GM21529 (cell line): ENCODE data around the gene SESN3.
"Not testable (repeated sequence)": the region's sequence is repeated elsewhere in the genome, so short reads cannot be mapped to it uniquely, and the experiment has no call there.

Source experiments
- ATAC-seq: cut with Tn5 transposase; IDR thresholded peaks from one replicate; pipeline ENCODE4 v1.9.1; 2021; ENCODE audit not compliant: unreplicated experiment

Gene SESN3

GRCh38 chr11:95222817-95223216 is 8.2 kb downstream of the SESN3 start:
- ATAC-seq, result no peak

DNA sequence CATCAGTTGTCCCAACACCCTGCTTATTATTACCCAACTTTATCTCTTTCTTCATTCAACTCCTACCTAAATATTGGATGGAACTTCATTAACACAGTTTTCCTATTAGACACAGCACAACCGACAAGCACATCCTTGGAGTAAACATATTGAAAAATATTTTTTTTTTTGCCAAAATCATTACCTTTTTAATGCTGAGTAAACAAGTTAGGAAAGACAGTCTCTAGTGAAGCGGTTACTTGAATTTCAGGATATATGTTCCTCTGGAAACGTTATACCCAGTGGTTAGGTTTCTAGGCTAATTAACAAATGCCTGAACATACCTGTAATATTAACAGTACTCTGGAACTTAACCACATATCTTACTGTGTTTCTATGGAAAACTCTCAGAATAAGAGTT is 11.4 kb downstream of the SESN3 start:
- no peak for ATAC-seq

GRCh38 chr11:95218149-95218548 is 12.9 kb downstream of the SESN3 start:
- ATAC-seq, result no peak

DNA sequence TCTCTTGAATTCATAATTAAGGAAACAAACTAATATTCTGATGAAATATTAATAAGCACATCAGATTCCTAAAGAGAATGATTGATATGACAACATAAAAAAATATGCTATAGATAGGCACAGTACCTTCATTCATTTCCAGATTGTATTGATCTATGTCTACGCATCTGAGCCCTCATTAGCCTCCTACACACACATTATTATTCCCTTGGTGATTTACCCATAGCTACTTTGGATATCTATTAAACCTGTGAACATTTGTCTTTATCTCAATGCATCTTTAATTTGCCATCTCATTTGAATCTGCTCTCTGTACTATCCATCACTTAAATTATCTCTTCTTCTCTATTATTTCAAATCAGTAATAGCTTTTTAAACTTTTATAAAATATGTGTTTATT is 18.4 kb downstream of the SESN3 start:
- no peak for ATAC-seq

DNA sequence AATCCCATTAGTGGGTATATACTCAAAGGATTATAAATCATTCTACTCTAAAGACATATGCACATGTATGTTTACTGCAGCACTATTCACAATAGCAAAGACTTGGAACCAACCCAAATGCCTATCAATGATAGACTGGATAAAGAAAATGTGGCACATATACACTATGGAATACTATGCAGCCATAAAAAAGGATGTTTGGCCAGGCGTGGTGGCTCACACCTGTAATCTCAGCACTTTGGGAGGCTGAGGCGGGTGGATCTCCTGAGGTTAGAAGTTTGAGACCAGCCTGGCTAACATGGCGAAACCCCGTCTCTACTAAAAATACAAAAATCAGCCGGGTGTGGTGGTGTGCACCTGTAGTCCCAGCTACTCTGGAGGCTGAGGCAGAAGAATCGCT is 21.5 kb downstream of the SESN3 start:
- not testable (repeated sequence) for ATAC-seq

GRCh38 chr11:95200781-95201457 is 30.1 kb downstream of the SESN3 start:
- ATAC-seq, result no peak

DNA sequence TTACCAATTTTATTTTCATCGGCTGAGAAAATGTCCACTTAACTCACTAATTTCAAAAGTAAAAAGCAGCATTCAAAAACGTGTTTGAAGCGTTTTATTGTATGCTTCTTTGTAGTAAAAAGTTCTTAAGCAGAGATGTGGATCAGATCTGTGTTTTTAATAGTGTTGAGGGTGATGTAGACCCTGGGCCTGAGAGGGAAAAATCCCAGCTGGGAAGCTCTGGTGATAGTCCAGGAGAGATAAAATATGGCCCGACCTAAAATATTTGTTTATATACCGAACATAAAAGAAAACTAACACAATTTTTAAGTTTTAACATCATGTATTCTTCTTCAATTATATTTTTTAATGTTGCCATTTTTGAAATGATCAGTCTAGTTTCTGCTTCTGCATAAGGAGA is 35.2 kb downstream of the SESN3 start:
- ATAC-seq, result no peak

- no peak for ATAC-seq
Observed at GRCh38 chr11:95193541-95193940, 37.5 kb downstream of the SESN3 start.

DNA sequence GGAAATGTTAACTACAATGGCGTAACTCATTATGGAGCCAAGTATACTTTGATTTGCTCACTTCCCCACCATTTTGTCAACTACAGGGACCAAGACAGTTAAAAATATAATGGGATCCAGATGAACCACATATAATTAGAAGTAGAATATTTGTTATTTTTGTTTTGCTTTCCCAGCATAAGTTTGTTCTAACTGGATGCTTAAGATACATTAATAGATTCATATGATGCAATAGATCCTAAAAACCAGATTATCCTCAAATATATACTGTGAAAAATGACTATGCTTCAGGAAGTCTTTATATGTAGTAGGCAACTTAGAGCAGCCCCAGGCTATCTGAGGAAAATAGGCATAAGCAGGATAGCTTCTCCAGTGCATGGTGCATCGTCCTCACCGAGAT is 38.3 kb downstream of the SESN3 start:
- ATAC-seq, result no peak

DNA sequence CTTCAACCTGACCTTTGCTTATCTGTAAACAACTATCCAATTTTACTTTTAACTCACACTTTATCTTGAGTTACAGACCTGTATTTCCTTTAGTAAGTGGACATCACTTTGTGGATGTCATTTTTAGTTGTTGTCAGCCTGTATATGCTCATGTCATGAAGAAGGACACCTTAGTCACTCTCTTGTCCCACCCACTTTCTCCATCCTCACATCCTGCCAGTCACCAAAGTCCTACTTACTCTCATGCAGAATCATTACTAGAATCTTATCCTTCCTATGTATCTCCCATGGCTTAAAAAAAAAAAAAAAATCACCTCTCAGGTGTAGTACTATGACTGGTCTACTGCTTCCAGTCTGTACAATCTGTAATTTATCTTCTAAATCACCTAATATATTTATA is 43.3 kb downstream of the SESN3 start:
- ATAC-seq, result no peak

DNA sequence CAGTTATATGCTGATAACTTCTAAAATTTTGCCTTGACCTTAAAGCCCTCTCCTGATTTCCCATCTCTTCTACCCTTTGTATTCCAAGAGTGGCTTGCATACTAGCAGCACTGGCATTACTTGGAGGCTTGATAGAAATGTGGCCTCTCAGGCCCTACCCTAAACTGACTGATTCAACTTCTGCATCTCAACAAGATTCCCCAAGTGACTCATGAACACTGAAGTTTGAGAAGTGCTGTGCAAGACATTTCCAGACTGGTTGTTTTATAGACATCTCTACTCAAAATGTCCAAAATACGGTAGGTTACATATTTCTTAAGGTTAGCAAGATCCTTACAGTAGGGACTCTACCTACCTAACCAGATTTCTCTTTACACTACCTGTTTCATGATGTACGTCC is 48.6 kb downstream of the SESN3 start:
- ATAC-seq, result no peak

DNA sequence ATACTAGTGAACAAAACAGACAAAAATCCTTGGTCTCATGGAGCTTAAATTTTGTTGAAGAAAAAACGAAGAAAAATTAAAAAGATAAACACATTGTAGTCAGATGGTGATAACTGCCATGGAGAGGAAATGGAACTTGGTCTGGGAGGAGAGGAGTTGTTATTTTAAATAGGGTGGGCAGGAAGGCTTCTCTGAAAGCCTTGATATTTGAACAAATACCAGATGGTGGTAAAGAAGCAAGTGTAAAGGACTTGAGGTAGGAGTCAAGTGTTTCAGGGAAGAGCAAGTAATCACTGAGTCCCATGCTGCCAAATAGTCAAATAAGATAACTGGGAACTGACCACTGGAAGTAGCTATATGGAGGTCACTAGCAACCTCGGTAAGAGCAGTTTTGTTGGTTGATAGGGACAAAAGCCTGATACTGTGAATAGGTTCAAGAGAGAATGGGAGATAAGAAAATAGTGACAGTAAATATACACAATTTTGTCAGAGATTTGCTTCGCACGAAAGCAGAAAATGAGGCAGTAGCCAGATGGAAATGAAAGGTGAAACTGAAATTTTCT is 55.1 kb downstream of the SESN3 start:
- ATAC-seq, result no peak

- no peak for ATAC-seq
Observed at GRCh38 chr11:95170294-95170693, 60.7 kb downstream of the SESN3 start.

DNA sequence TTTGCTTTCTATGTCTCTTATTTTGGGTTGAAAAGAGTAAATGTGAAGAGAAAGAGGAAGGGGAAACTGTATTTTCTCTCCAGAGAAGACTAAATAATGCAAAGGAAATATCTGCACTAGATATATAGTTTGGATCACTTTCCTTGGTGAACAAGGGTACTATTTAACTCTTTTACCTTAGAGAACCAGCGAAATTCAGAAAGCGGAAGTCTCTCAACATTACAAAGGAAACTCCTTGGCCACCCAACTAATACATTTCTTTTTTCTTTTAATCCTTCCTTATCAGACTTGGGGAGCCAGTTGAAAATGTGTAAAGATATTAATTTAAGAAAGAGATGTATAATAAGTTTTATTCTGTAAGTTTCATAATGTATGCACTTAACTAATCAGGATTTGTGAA is 64.2 kb downstream of the SESN3 start:
- ATAC-seq, result no peak

DNA sequence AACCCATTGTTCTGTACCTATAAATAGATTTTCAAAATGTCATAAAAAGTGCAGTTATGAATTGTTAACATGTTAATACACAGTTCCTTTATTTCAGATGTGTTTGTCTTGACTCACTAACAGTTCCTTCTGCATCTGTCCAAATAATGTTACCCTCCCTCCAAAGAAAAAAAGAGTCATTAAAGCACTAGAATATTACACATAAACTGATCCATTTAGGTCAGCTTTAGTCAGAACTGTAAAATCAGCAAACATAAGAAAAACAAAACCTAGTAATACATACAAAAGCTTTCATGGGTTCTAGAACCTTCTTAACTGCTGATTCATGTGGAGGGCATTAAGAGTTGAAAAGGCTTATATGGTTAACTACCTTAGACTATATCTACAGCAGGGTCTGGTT is 65.4 kb downstream of the SESN3 start:
- ATAC-seq, result no peak

- no peak for ATAC-seq
Observed at GRCh38 chr11:95163106-95163505, 67.9 kb downstream of the SESN3 start.

DNA sequence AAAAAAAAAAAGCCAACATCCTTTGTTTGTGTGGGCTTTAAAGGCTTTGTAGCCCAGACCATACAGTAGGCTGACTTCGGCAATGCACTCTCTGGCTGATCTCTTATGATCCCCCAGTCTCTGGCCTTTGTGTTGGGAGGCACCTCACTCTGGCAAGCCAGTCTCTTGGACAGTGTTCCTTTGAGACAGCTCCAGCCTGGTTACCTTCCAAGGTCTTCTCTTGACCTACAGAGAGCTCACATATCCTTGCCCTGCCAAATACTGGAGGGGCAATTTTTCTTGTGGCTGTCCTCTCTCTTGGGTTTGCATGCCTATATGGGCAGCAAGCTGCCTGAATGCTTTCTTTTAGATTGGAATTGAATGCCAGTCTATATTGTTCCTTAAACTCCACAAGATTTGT is 69.8 kb downstream of the SESN3 start:
- no peak for ATAC-seq

DNA sequence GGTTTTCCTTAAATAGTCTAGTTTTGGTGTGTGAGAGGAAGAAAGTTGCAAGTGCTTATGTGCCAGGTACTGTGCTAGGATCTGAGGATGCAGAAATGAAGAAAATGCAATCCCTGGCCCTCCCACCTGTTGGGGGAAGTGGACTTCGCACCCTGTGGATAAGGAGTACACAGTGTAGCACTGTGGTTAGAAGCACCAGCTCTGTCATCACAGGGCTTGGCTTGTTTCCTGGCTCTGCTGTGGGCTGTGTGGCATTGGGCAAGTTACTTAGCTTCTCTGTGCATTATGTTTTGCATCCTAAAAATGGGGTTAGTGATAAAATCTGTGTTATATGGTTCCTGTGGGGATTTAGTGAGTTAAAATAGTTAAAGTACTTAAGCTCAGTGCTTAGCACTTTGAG is 73.2 kb downstream of the SESN3 start:
- no peak for ATAC-seq

DNA sequence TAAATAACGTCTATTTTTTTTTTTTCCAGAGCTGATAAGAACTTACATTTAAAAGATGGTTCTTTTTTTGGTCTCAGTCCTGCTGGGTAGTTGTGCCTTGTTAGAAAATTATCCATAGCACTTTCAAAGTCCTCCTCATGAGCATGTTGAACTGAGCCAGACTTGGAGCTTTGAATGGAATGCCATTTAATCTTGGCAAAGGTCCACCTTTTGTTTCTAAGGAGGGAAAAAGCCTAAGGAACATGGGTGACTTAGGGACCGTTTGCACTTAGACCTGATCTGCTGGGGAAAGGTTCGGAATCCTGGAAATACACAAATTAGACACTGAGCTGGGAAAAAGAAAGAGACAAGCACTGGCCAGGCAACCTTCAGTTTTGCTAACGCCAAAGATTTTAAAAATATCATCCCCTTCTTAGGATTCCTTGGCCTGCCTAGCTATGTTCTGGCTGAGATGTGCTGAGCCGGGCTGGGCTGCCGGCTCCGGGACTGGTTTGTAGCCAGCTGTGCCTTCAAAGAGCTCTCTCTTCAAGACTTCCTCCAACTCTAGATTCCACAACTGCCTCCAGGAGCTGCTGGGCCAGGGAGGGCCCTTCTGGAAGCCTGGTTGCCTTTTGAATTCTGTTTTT is 74.0 kb downstream of the SESN3 start:
- no peak for ATAC-seq

DNA sequence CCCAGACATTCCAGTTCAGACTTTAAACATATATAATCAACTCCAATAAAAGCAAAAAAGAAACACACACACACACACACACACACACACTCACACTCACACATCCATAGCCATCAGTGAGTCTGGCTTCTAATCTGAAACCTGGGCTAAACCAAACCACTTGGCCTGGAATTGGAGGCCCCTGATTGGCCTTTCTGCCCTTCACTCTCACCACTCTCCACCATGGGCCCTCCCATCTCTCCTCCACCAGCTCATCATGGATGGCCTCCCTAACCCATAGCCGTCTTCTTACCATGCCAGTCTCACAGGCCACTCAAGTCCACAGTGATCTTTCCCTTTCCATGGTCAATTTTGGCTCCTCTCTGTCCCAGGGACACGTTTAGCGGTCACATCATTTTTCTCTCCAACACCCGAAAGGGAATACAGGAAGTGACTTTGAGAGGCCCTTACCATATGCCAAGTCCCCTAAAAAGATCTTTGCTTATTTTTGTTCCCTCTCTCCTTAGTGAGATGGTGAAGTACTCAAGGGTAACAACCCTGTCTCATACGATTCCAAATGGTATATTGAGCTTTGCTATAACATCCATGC is 74.8 kb downstream of the SESN3 start:
- ATAC-seq, result no peak

- ATAC-seq, result no peak
Observed at GRCh38 chr11:95155385-95155784, 75.6 kb downstream of the SESN3 start.

- peak; percentile 17 for ATAC-seq
Observed at GRCh38 chr11:95154514-95154913, 76.5 kb downstream of the SESN3 start.
